Measurements from ENCODE around the gene SEC22B.
"Not testable (repeated sequence)": the region's sequence is repeated elsewhere in the genome, so short reads cannot be mapped to it uniquely, and the experiment has no call there.

Gene SEC22B

DNA sequence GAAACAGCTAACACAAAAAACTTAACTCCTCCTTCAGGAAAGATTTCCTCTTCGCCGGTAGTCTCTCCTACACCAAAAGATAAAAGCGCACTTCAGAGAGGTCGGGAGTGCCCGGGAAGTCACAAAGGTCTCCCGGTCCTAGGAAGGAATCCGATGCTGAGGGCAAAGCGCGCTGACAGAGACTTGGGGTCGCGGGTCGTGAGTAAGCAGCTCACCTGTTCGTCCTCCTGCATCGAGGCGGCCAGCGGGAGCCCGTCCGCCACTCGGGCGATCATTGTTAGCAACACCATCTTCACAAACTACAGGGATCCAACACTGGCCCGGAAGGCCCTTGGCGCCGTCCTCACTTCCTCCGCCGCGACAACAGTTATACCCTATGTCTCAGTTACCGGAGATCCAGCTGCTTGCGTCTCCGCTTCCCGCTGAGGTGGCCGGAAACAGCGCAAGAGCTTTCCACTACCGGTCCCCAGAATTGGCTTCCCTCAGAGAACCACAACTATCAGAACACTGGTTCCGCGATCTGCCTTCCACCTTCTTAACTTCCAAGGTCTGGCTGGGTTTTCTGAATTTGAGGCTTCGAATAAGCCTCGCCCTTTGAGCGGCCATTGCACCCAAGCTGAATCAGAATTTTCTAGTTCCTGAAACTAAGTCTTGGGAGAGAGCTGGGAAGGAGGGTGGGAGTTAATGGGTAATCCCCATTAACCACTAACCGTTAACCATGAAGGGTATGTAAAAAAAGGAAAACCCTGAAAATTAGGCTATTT, at the start of gene SEC22B:
Gene SEC22B, minus strand, starts transcription at position 429 of the 764 bp plus-strand sequence. Its CDS starts 139 bp downstream, at position 290.
- DNase-seq (ENCODE audit: low read depth): peak; percentile 51

GRCh38 chr1:120217933-120218332, 41.6 kb upstream of the SEC22B start:
- DNase-seq (ENCODE audit: low read depth): not testable (repeated sequence)

GRCh38 chr1:120217175-120217929, 41.0 kb upstream of the SEC22B start:
- not testable (repeated sequence) for DNase-seq (ENCODE audit: low read depth)

- DNase-seq (ENCODE audit: low read depth): not testable (repeated sequence)
Observed at GRCh38 chr1:120213606-120214005, 37.3 kb upstream of the SEC22B start.

DNA sequence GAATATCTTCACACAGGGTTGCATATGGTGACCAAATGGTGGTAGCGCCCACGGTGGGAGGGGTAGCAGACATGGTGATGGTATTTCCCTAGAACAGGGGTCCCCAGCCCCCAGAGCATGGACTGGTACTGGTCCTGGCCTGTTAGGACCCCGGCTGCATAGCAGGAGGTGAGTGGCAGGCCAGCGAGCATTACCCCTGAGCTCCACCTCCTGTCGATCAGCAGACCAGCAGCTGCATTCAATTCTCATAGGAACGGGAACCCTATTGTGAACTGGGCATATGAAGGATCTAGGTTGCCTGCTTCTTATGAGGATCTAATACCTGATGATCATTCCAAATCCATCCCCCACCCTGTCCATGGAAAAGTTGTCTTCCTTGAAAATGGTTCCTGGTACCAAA, 34.4 kb upstream of the SEC22B start:
- not testable (repeated sequence) for DNase-seq (ENCODE audit: low read depth)

GRCh38 chr1:120196863-120197775, 20.8 kb upstream of the SEC22B start:
- not testable (repeated sequence) for DNase-seq (ENCODE audit: low read depth)

GRCh38 chr1:120188626-120189025, 12.3 kb upstream of the SEC22B start:
- not testable (repeated sequence) for DNase-seq (ENCODE audit: low read depth)

DNA sequence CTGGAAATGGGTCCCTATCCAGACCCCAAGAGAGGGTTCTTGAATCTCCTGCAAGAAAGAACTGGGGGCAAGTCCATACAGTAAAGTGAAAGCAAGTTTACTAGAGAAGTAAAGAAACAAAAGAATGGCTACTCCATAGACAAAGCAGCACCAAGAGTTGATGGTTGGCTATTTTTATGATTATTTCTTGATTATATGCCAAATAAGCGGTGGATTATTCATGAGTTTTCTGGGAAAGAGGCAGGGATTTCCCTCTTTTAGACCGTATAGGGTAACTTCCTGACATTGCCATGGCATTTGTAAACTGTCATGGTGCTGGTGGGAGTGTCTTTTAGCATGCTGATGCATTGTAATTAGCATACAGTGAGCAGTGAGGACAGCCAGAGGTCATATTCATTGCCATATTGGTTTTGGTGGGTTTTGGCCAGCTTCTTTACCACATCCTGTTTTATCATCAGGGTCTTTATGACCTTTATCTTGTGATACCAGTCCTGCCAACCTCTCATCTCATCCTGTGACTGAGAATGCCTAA, 5.9 kb upstream of the SEC22B start:
- DNase-seq (ENCODE audit: low read depth): not testable (repeated sequence)

DNA sequence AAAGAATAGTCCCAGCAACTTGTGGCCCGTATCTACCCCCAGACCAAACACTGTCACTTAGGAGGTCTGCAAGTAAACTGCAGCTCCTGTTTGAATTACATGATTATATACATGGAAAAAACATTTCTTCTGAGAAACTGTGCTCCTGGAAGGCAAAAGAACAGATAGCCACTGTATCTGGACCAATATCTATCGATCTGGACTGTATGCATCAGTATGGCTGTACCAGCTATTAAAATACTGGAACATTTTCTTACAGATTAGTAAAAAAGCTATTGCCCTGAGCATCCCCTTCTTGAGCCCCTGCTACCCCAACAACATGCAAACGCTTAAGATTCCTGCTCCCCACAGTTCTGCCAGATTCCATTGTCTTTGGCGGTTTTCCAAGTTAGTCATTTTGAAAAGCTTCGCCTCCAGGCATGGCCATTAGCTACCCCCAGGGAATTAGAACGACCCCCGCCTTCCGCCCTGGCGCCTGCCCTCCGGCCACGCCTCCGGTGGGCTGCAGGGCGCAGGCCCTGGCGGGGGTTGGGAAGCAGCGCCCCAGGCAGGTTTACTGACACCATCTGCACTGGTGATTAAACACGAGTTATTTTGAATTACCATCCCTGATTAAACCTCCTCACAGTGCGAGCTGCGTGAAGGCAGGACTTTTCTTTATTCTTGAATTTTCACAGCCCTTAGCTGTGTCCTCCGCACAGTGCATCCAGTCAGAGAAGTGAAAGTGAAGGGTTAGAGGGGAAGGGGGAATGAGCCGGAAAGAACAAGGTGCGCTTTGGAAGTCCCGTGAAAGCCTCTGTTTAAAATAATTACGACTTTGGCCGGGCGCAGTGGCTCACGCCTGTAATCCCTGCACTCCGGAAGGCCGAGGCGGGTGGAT, 3.7 kb upstream of the SEC22B start:
- not testable (repeated sequence) for DNase-seq (ENCODE audit: low read depth)

GRCh38 chr1:120178799-120179756, 2.8 kb upstream of the SEC22B start:
- DNase-seq (ENCODE audit: low read depth): no peak

GRCh38 chr1:120178058-120178457, 1.7 kb upstream of the SEC22B start:
- not testable (repeated sequence) for DNase-seq (ENCODE audit: low read depth)

- DNase-seq (ENCODE audit: low read depth): not testable (repeated sequence)
Observed at GRCh38 chr1:120175688-120176087, 632 bp downstream of the SEC22B start.

GRCh38 chr1:120164761-120165160, 11.6 kb downstream of the SEC22B start:
- not testable (repeated sequence) for DNase-seq (ENCODE audit: low read depth)

GRCh38 chr1:120162015-120162414, 14.3 kb downstream of the SEC22B start:
- not testable (repeated sequence) for DNase-seq (ENCODE audit: low read depth)

DNA sequence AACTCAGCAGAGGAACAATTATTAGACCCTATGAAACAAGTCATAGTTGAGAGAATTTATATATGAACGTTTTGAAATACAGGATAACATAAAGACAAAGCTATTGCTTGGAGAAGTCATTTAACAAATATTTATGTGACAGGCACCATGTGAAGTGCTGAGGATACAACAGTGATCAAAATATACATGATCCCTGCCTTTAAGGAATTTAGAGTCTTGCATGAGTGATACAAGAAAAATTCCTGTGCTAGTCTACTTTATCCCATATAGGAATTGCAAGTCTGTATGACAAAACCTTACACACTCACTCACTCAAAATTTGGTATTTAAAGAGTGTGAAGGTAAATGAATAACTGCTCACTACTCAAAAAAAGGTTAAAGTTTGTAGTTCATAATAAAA, 17.8 kb downstream of the SEC22B start:
- not testable (repeated sequence) for DNase-seq (ENCODE audit: low read depth)

DNA sequence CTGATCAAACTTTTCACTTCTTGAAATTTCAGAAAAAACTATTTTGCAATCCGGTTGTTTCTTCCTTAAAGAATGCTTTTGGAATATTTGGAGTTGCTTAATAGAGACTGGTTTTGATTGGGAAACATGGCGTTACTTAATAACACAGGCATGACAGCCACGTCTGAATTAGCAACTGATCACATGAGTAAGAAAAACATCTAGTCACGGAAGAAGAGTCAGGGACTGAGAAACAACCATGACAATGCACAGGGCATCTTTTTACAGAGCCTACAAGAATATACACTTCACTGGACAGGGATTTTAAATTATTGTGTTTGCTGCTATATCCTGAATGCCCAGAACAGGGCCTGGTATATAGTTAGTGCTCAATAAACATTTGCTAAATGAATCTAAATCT, 18.2 kb downstream of the SEC22B start:
- not testable (repeated sequence) for DNase-seq (ENCODE audit: low read depth)

- not testable (repeated sequence) for DNase-seq (ENCODE audit: low read depth)
Observed at GRCh38 chr1:120150138-120150822, 26.0 kb downstream of the SEC22B start.

DNA sequence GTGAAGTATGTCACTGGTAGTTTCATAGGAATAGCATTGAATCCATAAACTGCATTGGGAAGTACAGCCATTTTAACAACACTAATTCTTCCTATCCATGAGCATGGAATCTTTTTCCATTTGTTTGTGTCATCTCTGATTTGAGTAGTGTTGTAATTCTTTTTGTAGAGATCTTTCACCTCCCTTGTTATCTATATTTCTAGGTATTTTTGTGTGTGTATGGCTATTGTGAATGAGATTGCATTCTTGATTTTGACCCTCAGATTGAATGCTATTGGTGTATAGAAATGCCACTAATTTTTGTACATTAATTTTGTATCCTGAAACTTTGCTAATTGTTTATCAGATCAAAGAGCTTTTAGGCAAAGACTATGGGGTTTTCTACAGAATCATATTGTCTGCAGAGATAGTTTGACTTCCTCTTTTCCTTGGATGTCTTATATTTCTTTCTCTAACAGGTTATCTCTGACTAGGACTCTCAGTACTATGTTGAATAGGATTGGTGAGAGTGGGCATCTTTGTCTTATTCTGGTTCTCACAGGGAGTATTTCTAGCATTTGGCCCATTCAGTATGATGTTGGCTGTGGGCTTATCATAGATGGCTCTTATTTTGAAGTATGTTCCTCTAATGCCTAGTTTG, 26.8 kb downstream of the SEC22B start:
- not testable (repeated sequence) for DNase-seq (ENCODE audit: low read depth)
